HepG2 (cell line): ENCODE data around the gene FXYD4. TPM values are rescaled to one million over a fixed set of nuclear protein-coding genes. Genes with fewer than 3 reads are reported as not detected.

ENCODE experiments used
- ATAC-seq: fragments of 200-7000 bp; cut with Tn5 transposase; 3 replicates; pipeline ENCODE4 v1.9.1; 2020; ENCODE audit warnings: mild to moderate bottlenecking, moderate library complexity
- BruUV-seq: library from RNA; stranded (reverse); fragments of 400-500 nt; replicated peaks from 2 replicates; lab custom pipeline; 2021; lab: Mats Ljungman, UMichigan
- CTCF ChIA-PET: fragments of 300-600 bp; formaldehyde crosslinking; extraction: SDS; loops from one replicate; lab custom pipeline; 2021; ENCODE audit warnings: low total read pairs, inconsistent platforms, low intra/inter-chr PET ratio; lab: Yijun Ruan, JAX
- POLR2A ChIA-PET: fragments of 350-600 bp; sonication (Branson Sonifier 250); formaldehyde crosslinking; loops from one replicate; lab custom pipeline; 2020; ENCODE audit warnings: antibody characterized with exemption, inconsistent platforms; lab: Yijun Ruan, JAX
- DNase-seq: peaks from one replicate; pipeline ENCODE4 v3.0.0-alpha.2; 2015; ENCODE audit warnings: low spot score
- FAIRE-seq: peaks from 3 replicates; lab custom pipeline; 2011; peaks lifted over from hg19 to GRCh38; lab: Jason Lieb, UNC
- H2AFZ ChIP-seq: one replicate; pipeline ENCODE4 v1.6.1; 2011; ENCODE audit warnings: low read length, inconsistent platforms
- H3K27ac ChIP-seq: fragments of 300-600 bp; 3 replicates; pipeline ENCODE4 v1.8.0; 2011; ENCODE audit warnings: mixed run types, mild to moderate bottlenecking, mixed read lengths, low read length, inconsistent platforms; ENCODE audit not compliant: insufficient read depth; ENCODE audit errors: extremely low read length
- H3K27me3 ChIP-seq, 2 experiments: fragments of 200-600 bp in 1 of 2; 2 replicates in 1 of 2; 3 replicates in 1 of 2; pipeline versions ENCODE4 v1.6.0 to v1.8.0; 2011; ENCODE audit warnings: low read length in 2 of 2, mild to moderate bottlenecking in 2 of 2, moderate library complexity in 2 of 2, inconsistent platforms in 1 of 2; ENCODE audit not compliant: insufficient read depth in 2 of 2, control insufficient read depth in 1 of 2
- H3K36me3 ChIP-seq, 2 experiments: fragments of 200-600 bp in 1 of 2; replicated peaks in 1 of 2; 2 replicates in 1 of 2; 3 replicates in 1 of 2; pipeline versions ENCODE4 v1.5.1 to v1.8.0; 2011; ENCODE audit warnings: low read length in 2 of 2, inconsistent platforms in 1 of 2; ENCODE audit not compliant: insufficient read depth in 2 of 2, control insufficient read depth in 1 of 2
- H3K4me1 ChIP-seq: 2 replicates; pipeline ENCODE4 v1.5.1; 2012; ENCODE audit warnings: low read length, inconsistent platforms; ENCODE audit not compliant: insufficient read depth
- H3K4me2 ChIP-seq: 2 replicates; pipeline ENCODE4 v1.6.0; 2011; ENCODE audit warnings: low read depth, low read length, inconsistent platforms
- H3K4me3 ChIP-seq, 3 experiments: fragments of 200-600 bp in 1 of 3; sonication (generic), shearing (Covaris generic) in 1 of 3; replicated peaks in 1 of 3; 2 replicates each; pipeline ENCODE4 v1.5.1; 2011 to 2016; ENCODE audit warnings: low read length in 3 of 3, inconsistent platforms in 2 of 3, low read depth in 2 of 3, mild to moderate bottlenecking in 2 of 3, control low read depth in 1 of 3, mixed read lengths in 1 of 3; ENCODE audit not compliant: insufficient read depth in 1 of 3
- H3K79me2 ChIP-seq: one replicate; pipeline ENCODE4 v1.6.1; 2011; ENCODE audit warnings: low read length, inconsistent platforms; ENCODE audit not compliant: insufficient read depth
- H3K9ac ChIP-seq: 2 replicates; pipeline ENCODE4 v1.6.0; 2011; ENCODE audit warnings: mild to moderate bottlenecking, low read depth, low read length, inconsistent platforms; ENCODE audit not compliant: insufficient read depth
- H3K9me3 ChIP-seq: 2 replicates; pipeline ENCODE4 v1.5.1; 2012; ENCODE audit warnings: mild to moderate bottlenecking, low read length
- H4K20me1 ChIP-seq: 2 replicates; pipeline ENCODE4 v1.6.0; 2011; ENCODE audit warnings: inconsistent platforms, mild to moderate bottlenecking, low read length, moderate library complexity; ENCODE audit not compliant: insufficient read depth
- ARID2 ChIP-seq: sonication (generic); formaldehyde crosslinking; IDR thresholded peaks from 2 replicates; pipeline ENCODE4 v1.8.1; 2022; ENCODE audit warnings: mild to moderate bottlenecking, missing genetic modification reagents, borderline replicate concordance
- CCAR2 ChIP-seq: fragments of 200-400 bp; formaldehyde crosslinking; optimal IDR thresholded peaks from 2 replicates; pipeline ENCODE3; 2018; ENCODE audit warnings: low read depth, mild to moderate bottlenecking, low read length, moderate library complexity
- ESRRA ChIP-seq: sonication (generic); formaldehyde crosslinking; IDR thresholded peaks from 2 replicates; pipeline ENCODE4 v1.5.1; 2020; ENCODE audit warnings: mild to moderate bottlenecking, low read depth, missing genetic modification reagents
- FOSL2 ChIP-seq: sonication (generic); formaldehyde crosslinking; IDR thresholded peaks from 2 replicates; pipeline ENCODE4 v1.4.0; 2020; ENCODE audit warnings: missing genetic modification reagents
- HNF1B ChIP-seq: sonication (generic); formaldehyde crosslinking; IDR thresholded peaks from 2 replicates; pipeline ENCODE4 v1.5.1; 2020; ENCODE audit warnings: mild to moderate bottlenecking, moderate library complexity, missing genetic modification reagents
- MXI1 ChIP-seq: IDR thresholded peaks from 3 replicates; pipeline ENCODE4 v1.6.1; 2012; ENCODE audit warnings: low read depth, low read length, inconsistent platforms, borderline replicate concordance
- PRMT3 ChIP-seq: sonication (generic); formaldehyde crosslinking; IDR thresholded peaks from 2 replicates; pipeline ENCODE4 v1.8.1; 2022; ENCODE audit warnings: low read depth, mild to moderate bottlenecking, moderate library complexity, missing genetic modification reagents, borderline replicate concordance
- SAP130 ChIP-seq: IDR thresholded peaks from 2 replicates; pipeline ENCODE4 v1.6.1; 2016; ENCODE audit warnings: low read depth
- TBX2 ChIP-seq: sonication (generic); formaldehyde crosslinking; IDR thresholded peaks from 2 replicates; pipeline ENCODE4 v1.5.0; 2020; ENCODE audit warnings: missing genetic modification reagents, mild to moderate bottlenecking, borderline replicate concordance
- THRA ChIP-seq: sonication (generic); formaldehyde crosslinking; IDR thresholded peaks from 2 replicates; pipeline ENCODE4 v1.4.0; 2020; ENCODE audit warnings: missing genetic modification reagents, borderline replicate concordance
- ZFP82 ChIP-seq: sonication (generic); formaldehyde crosslinking; IDR thresholded peaks from 2 replicates; pipeline ENCODE4 v1.5.1; 2020; ENCODE audit warnings: mild to moderate bottlenecking, missing genetic modification reagents, borderline replicate concordance
- ZNF224 ChIP-seq: sonication (generic); formaldehyde crosslinking; IDR thresholded peaks from 2 replicates; pipeline ENCODE4 v1.5.0; 2020; ENCODE audit warnings: mild to moderate bottlenecking, missing genetic modification reagents
- ZNF282 ChIP-seq: fragments of 450-650 bp; IDR thresholded peaks from 2 replicates; pipeline ENCODE4 v1.6.1; 2018; ENCODE audit not compliant: partially characterized antibody
- ZNF567 ChIP-seq: sonication (generic); formaldehyde crosslinking; IDR thresholded peaks from 2 replicates; pipeline ENCODE4 v1.8.1; 2023; ENCODE audit warnings: mild to moderate bottlenecking, missing genetic modification reagents, borderline replicate concordance
- ZNF672 ChIP-seq: sonication (generic); formaldehyde crosslinking; IDR thresholded peaks from 2 replicates; pipeline ENCODE4 v1.8.1; 2022; ENCODE audit warnings: missing genetic modification reagents
- WGBS: methylation state at CpG from one replicate; pipeline ENCODE4 v1.1.6; 2017; ENCODE audit warnings: low lambda C conversion rate; 5-methylcytosine and 5-hydroxymethylcytosine counted together
- in situ Hi-C: cut with HindIII; loops from 2 replicates; pipeline ENCODE4 v1.10.0; 2017; ENCODE audit warnings: low pct_unique_long_range_greater_than_20kb; ENCODE audit not compliant: extremely low pct_ligation_motif_present
- intact Hi-C: fragments of 100-400 bp; cut with micrococcal nuclease; formaldehyde crosslinking; loops from one replicate; pipeline ENCODE4 v1.10.0; 2022; ENCODE audit not compliant: unreplicated experiment
- polyA plus RNA-seq, 8 experiments: library from polyadenylated mRNA; depleted of rRNA in 3 of 8; stranded (reverse) in 7 of 8; unstranded in 1 of 8; fragments of >200 nt; fragmentation: Illumina TruSeq in 4 of 8; extraction: Trizol in 4 of 8; gene quantifications; 2 replicates each; pipeline versions ENCODE4 v1.2.1 to v1.2.3, GENCODE V29; 2011 to 2016; ENCODE audit warnings: low read depth in 4 of 8, missing spikeins in 1 of 8, mixed read lengths in 1 of 8; ENCODE audit not compliant: insufficient read depth in 1 of 8
- total RNA-seq, 5 experiments: library from RNA; depleted of rRNA; stranded (reverse); fragments of >200 nt; fragmentation: Illumina TruSeq; extraction: Trizol; gene quantifications; 2 replicates each; pipeline ENCODE4 v1.2.3, GENCODE V29; 2016; ENCODE audit warnings: low read depth in 1 of 5

Gene FXYD4
- total and polyA plus RNA-seq, 2 of the 13 experiments (the other 11 are each of a cell fraction or from before 2014, with no cell fraction given), result not detected

GRCh38 chr10:43404704-43405084 is 33.3 kb downstream of the FXYD4 start:
- peak overlapping the region; percentile 25 to 86 (median 63); a peak in 4 of 6 replicates for H3K4me3 ChIP-seq
- H3K9me3 ChIP-seq, result no peaks in the 10 kb centered on the region
- in situ Hi-C loops (loop anchor here (25.0 kb wide), 1 partner anchor 1558 kb away; the partner anchor contains the start of gene RASSF4), intact Hi-C loops (no loop called here)
- no peak overlapping the region for H2AFZ ChIP-seq
- POLR2A ChIA-PET, result interaction anchor here (1.8 kb wide), 1 partner anchor 32 kb away, joined by 3 read pairs; the partner anchor contains the start of gene ZNF487
- H3K79me2 ChIP-seq, result peaks cover 93% of the 10 kb centered on the region
- TF ChIP-seq ZFP82 (CRISPR knock-in tag) (no peak), SAP130 (CRISPR knock-in tag) (0 out of 2 replicates have a peak, but pooled peaks have one; percentile 11)
- TF ChIP-seq, all 625 proteins: peak for 1
- H3K36me3 ChIP-seq, result peaks cover 0 to 13% of the 10 kb centered on the region in 2 experiments; a peak in 2 of 5 replicates
- H3K4me1 ChIP-seq, result peaks cover 71% of the 10 kb centered on the region
- FAIRE-seq (no peak), DNase-seq (no peak), ATAC-seq (no peak)
- H4K20me1 ChIP-seq, result peaks cover 79% of the 10 kb centered on the region
- no peaks in the 10 kb centered on the region; a peak in 1 of 5 replicates for H3K27me3 ChIP-seq
- H3K4me2 ChIP-seq, result peak overlapping the region; percentile 94
- H3K9ac ChIP-seq, result peak overlapping the region; percentile 44; the same call in 1 of the 2 replicates
- H3K27ac ChIP-seq, result peak overlapping the region; percentile 100
- BruUV-seq, result no TSS peak
- WGBS, result 19% methylated on average over 6 of the region's 6 CpGs
- CTCF ChIA-PET, result no interaction called here

GRCh38 chr10:43407148-43407575 is 35.7 kb downstream of the FXYD4 start:
- ATAC-seq (peak; percentile 13), FAIRE-seq (no peak), DNase-seq (no peak)
- peaks cover 71% of the 10 kb centered on the region for H3K79me2 ChIP-seq
- POLR2A ChIA-PET, result interaction anchor here (1.0 to 2.5 kb wide), 7 partner anchors 10 to 29 kb away, joined by 3 to 51 read pairs (median 9); partner anchors contain the start of gene ZNF487
- H3K9ac ChIP-seq, result peak overlapping the region; percentile 99
- H4K20me1 ChIP-seq, result peaks cover 55% of the 10 kb centered on the region
- WGBS, result 0% methylated on average over 11 of the region's 59 CpGs
- peaks cover 71% of the 10 kb centered on the region for H3K4me1 ChIP-seq
- no peaks in the 10 kb centered on the region; a peak in 1 of 5 replicates for H3K27me3 ChIP-seq
- no peaks in the 10 kb centered on the region for H3K9me3 ChIP-seq
- no peak overlapping the region for H2AFZ ChIP-seq
- BruUV-seq, result TSS peak; percentile 51
- intact Hi-C loops, result loop anchor here (1.0 kb wide), 1 partner anchor 8 kb away; no protein-coding TSS in a partner anchor
- in situ Hi-C loops, result loop anchor here (25.0 kb wide), 1 partner anchor 1555 kb away; the partner anchor contains the start of gene RASSF4
- CTCF ChIA-PET, result no interaction called here
- H3K4me2 ChIP-seq, result peak overlapping the region; percentile 94
- H3K4me3 ChIP-seq, result peak overlapping the region; percentile 86 to 95 (median 87)
- 0 out of 5 replicates have a peak, but pooled peaks cover 0 to 13% of the 10 kb centered on the region in 2 experiments for H3K36me3 ChIP-seq
- H3K27ac ChIP-seq, result peak overlapping the region; percentile 100
- 0 out of 2 replicates have a peak, but pooled peaks have one; percentile 29 for TF ChIP-seq PRMT3 (CRISPR knock-in tag)
- TF ChIP-seq ARID2 (CRISPR knock-in tag), result no peak
- no peak for TF ChIP-seq THRA (CRISPR knock-in tag)
- TF ChIP-seq CCAR2, result no peak
- no peak for TF ChIP-seq FOSL2 (CRISPR knock-in tag)
- TF ChIP-seq ESRRA, result peak; percentile 24; the same call in 1 of the 2 replicates
- 0 out of 2 replicates have a peak, but pooled peaks have one; percentile 58 for TF ChIP-seq ZNF567 (CRISPR knock-in tag)
- TF ChIP-seq ZNF224 (CRISPR knock-in tag), result 0 out of 2 replicates have a peak, but pooled peaks have one; percentile 5
- TF ChIP-seq TBX2 (CRISPR knock-in tag), result no peak
- TF ChIP-seq MXI1, result no peak
- no peak for TF ChIP-seq ZNF282
- TF ChIP-seq HNF1B (CRISPR knock-in tag), result no peak
- no peak for TF ChIP-seq ZNF672 (CRISPR knock-in tag)
